GM18870 (cell line): ENCODE measurements around the gene LRRC41.
"Not testable (repeated sequence)": the region's sequence is repeated elsewhere in the genome, so short reads cannot be mapped to it uniquely, and the experiment has no call there.

Source experiments
- ATAC-seq: cut with Tn5 transposase; IDR thresholded peaks from one replicate; pipeline ENCODE4 v1.9.1; 2021; ENCODE audit warnings: moderate library complexity; ENCODE audit not compliant: unreplicated experiment

Gene LRRC41

GRCh38 chr1:46303038-46303871, at the start of gene LRRC41, which contains the start of gene UQCRH:
LRRC41 (minus strand) TSS chr1:46303616; CDS start chr1:46303322, 294 bp downstream.
UQCRH (plus strand) TSS chr1:46303698; CDS start chr1:46303767, 69 bp downstream.
- ATAC-seq: peak; percentile 78

GRCh38 chr1:46352363-46352762, 48.9 kb upstream of the LRRC41 start:
- no peak for ATAC-seq

- no peak for ATAC-seq
Observed at GRCh38 chr1:46345281-46345680, 41.9 kb upstream of the LRRC41 start.

- no peak for ATAC-seq
Observed at GRCh38 chr1:46344481-46344880, 41.1 kb upstream of the LRRC41 start.

- ATAC-seq: no peak
Observed at GRCh38 chr1:46343705-46344104, 40.3 kb upstream of the LRRC41 start.

GRCh38 chr1:46343351-46343695, 39.9 kb upstream of the LRRC41 start:
- no peak for ATAC-seq

- no peak for ATAC-seq
Observed at GRCh38 chr1:46342677-46343350, 39.4 kb upstream of the LRRC41 start.

GRCh38 chr1:46342084-46342656, 38.8 kb upstream of the LRRC41 start:
- ATAC-seq: no peak

- ATAC-seq: no peak
Observed at GRCh38 chr1:46341222-46342083, 38.0 kb upstream of the LRRC41 start.

GRCh38 chr1:46340404-46341221, 37.2 kb upstream of the LRRC41 start, which contains the start of gene NSUN4:
NSUN4 (plus strand) TSS chr1:46340807; CDS start chr1:46340827, 20 bp downstream.
- peak; percentile 59 for ATAC-seq

GRCh38 chr1:46337409-46337808, 34.0 kb upstream of the LRRC41 start:
- not testable (repeated sequence) for ATAC-seq

- ATAC-seq: no peak
Observed at GRCh38 chr1:46335081-46335480, 31.7 kb upstream of the LRRC41 start.

GRCh38 chr1:46334030-46334384, 30.6 kb upstream of the LRRC41 start:
- no peak for ATAC-seq

- no peak for ATAC-seq
Observed at GRCh38 chr1:46333300-46334029, 30.0 kb upstream of the LRRC41 start.

GRCh38 chr1:46331786-46332540, 28.5 kb upstream of the LRRC41 start:
- not testable (repeated sequence) for ATAC-seq

- ATAC-seq: not testable (repeated sequence)
Observed at GRCh38 chr1:46330381-46330780, 27.0 kb upstream of the LRRC41 start.

GRCh38 chr1:46329807-46330206, 26.4 kb upstream of the LRRC41 start:
- ATAC-seq: not testable (repeated sequence)

- ATAC-seq: not testable (repeated sequence)
Observed at GRCh38 chr1:46328182-46328581, 24.8 kb upstream of the LRRC41 start.
